Sigmoid colon (tissue), 4 donors: ENCODE data around the gene PIGH.

Experiments used
- EP300 ChIP-seq, 4 donors: sonication (generic); formaldehyde crosslinking; IDR thresholded peaks; one replicate each; pipeline ENCODE4 v1.6.1; 2017; ENCODE audit warnings: antibody characterized with exemption in 4 of 4
- POLR2A ChIP-seq, 2 donors: fragments of 450-650 bp; IDR thresholded peaks; one replicate each; pipeline ENCODE4 v1.6.1; 2016; ENCODE audit warnings: antibody characterized with exemption in 2 of 2, mild to moderate bottlenecking in 2 of 2, moderate library complexity in 2 of 2
- POLR2AphosphoS5 ChIP-seq, 4 donors: sonication (generic); formaldehyde crosslinking; IDR thresholded peaks; one replicate each; pipeline ENCODE4 v1.6.1; 2017; ENCODE audit warnings: antibody characterized with exemption in 4 of 4
- TF ChIP-seq, protein P1 (sequence below), 4 experiments: fragments of 450-650 bp in 3 of 4; fragments of 200-600 bp in 1 of 4; IDR thresholded peaks; one replicate each; pipeline ENCODE4 v1.5.1; 2016 to 2019; ENCODE audit warnings: antibody characterized with exemption in 4 of 4, mild to moderate bottlenecking in 3 of 4, moderate library complexity in 2 of 4

- TF ChIP-seq, protein P1, sequence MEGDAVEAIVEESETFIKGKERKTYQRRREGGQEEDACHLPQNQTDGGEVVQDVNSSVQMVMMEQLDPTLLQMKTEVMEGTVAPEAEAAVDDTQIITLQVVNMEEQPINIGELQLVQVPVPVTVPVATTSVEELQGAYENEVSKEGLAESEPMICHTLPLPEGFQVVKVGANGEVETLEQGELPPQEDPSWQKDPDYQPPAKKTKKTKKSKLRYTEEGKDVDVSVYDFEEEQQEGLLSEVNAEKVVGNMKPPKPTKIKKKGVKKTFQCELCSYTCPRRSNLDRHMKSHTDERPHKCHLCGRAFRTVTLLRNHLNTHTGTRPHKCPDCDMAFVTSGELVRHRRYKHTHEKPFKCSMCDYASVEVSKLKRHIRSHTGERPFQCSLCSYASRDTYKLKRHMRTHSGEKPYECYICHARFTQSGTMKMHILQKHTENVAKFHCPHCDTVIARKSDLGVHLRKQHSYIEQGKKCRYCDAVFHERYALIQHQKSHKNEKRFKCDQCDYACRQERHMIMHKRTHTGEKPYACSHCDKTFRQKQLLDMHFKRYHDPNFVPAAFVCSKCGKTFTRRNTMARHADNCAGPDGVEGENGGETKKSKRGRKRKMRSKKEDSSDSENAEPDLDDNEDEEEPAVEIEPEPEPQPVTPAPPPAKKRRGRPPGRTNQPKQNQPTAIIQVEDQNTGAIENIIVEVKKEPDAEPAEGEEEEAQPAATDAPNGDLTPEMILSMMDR (IDR thresholded peaks at IDR 0.05) = no peak
- TF ChIP-seq POLR2A (IDR thresholded peaks at IDR 0.05) (no peak), POLR2AphosphoS5 (IDR thresholded peaks at IDR 0.05) (no peak), EP300 (IDR thresholded peaks at IDR 0.05) (no peak)
These were observed 41.4 kb upstream of the PIGH start for GRCh38 chr14:67641480-67641879.
